ENCODE results near the gene TRMT11.
A peak's percentile ranks its signal among the peaks of the same experiment; 100 is the strongest.

Gene TRMT11

GRCh38 chr6:125986301-125987025 lies at the start of gene TRMT11:
TSS of gene TRMT11 (plus strand) at chr6:125986540. CDS start at chr6:125986551, 11 bp downstream.
- DNase-seq (peak; percentile 84), ATAC-seq (replicated peaks) (peak; percentile 99)
- H3K36me3 Mint-ChIP-seq: no peaks in the 10 kb centered on the region
- no peak within 1 kb of the TSS for H3K27ac Mint-ChIP-seq
- no peaks in the 10 kb centered on the region for H3K9me3 Mint-ChIP-seq
- no peak within 1 kb of the TSS for H3K4me3 Mint-ChIP-seq
- H3K4me1 Mint-ChIP-seq: no peaks in the 10 kb centered on the region
- H3K27me3 Mint-ChIP-seq: no peaks in the 10 kb centered on the region

GRCh38 chr6:125939026-125939425 lies 47.3 kb upstream of the TRMT11 start:
- Mint-ChIP-seq H3K27me3 (peaks cover 0 to 11% of the 10 kb centered on the region in 2 donors), H3K4me1 (no peaks in the 10 kb centered on the region), H3K27ac (no peak overlapping the region), H3K4me3 (no peak overlapping the region), H3K36me3 (no peaks in the 10 kb centered on the region), H3K9me3 (no peaks in the 10 kb centered on the region)
- ATAC-seq (replicated peaks): no peak
- no peak for DNase-seq

GRCh38 chr6:125939791-125940190 lies 46.5 kb upstream of the TRMT11 start:
- Mint-ChIP-seq H3K27me3 (peaks cover 0 to 11% of the 10 kb centered on the region in 2 donors), H3K9me3 (no peaks in the 10 kb centered on the region), H3K27ac (no peak overlapping the region), H3K4me3 (no peak overlapping the region), H3K36me3 (no peaks in the 10 kb centered on the region), H3K4me1 (no peaks in the 10 kb centered on the region)
- no peak for ATAC-seq (replicated peaks)
- DNase-seq: no peak

GRCh38 chr6:125940247-125941041 lies 45.9 kb upstream of the TRMT11 start:
- peaks cover 0 to 11% of the 10 kb centered on the region in 2 donors for H3K27me3 Mint-ChIP-seq
- no peak overlapping the region for H3K4me3 Mint-ChIP-seq
- DNase-seq (no peak), ATAC-seq (replicated peaks) (no peak)
- no peaks in the 10 kb centered on the region for H3K36me3 Mint-ChIP-seq
- H3K9me3 Mint-ChIP-seq: no peaks in the 10 kb centered on the region
- no peak overlapping the region for H3K27ac Mint-ChIP-seq
- H3K4me1 Mint-ChIP-seq: no peaks in the 10 kb centered on the region

GRCh38 chr6:125942672-125943527 lies 43.4 kb upstream of the TRMT11 start:
- no peak overlapping the region for H3K4me3 Mint-ChIP-seq

GRCh38 chr6:125943528-125944433 lies 42.6 kb upstream of the TRMT11 start:
- Mint-ChIP-seq H3K4me1 (no peaks in the 10 kb centered on the region), H3K9me3 (no peaks in the 10 kb centered on the region), H3K36me3 (no peaks in the 10 kb centered on the region), H3K27ac (no peak overlapping the region), H3K4me3 (no peak overlapping the region), H3K27me3 (peaks cover 0 to 11% of the 10 kb centered on the region in 2 donors)
- DNase-seq: no peak
- ATAC-seq (replicated peaks): no peak

More at GRCh38 chr6:125942672-125943527, 43.4 kb upstream of the TRMT11 start:
- Mint-ChIP-seq H3K4me1 (no peaks in the 10 kb centered on the region), H3K9me3 (no peaks in the 10 kb centered on the region), H3K36me3 (no peaks in the 10 kb centered on the region), H3K27ac (no peak overlapping the region), H3K27me3 (peaks cover 0 to 11% of the 10 kb centered on the region in 2 donors)
- ATAC-seq (replicated peaks) (no peak), DNase-seq (no peak)

- Mint-ChIP-seq H3K36me3 (no peaks in the 10 kb centered on the region), H3K4me3 (no peak overlapping the region), H3K27me3 (peaks cover 0 to 11% of the 10 kb centered on the region in 2 donors), H3K9me3 (no peaks in the 10 kb centered on the region), H3K4me1 (no peaks in the 10 kb centered on the region), H3K27ac (no peak overlapping the region)
- DNase-seq (no peak), ATAC-seq (replicated peaks) (no peak)
Measured at GRCh38 chr6:125944434-125944816, 41.9 kb upstream of the TRMT11 start.

GRCh38 chr6:125944896-125945295 lies 41.4 kb upstream of the TRMT11 start:
- DNase-seq: no peak
- Mint-ChIP-seq H3K4me1 (no peaks in the 10 kb centered on the region), H3K27me3 (peaks cover 0 to 11% of the 10 kb centered on the region in 2 donors), H3K9me3 (no peaks in the 10 kb centered on the region), H3K36me3 (no peaks in the 10 kb centered on the region), H3K4me3 (no peak overlapping the region), H3K27ac (no peak overlapping the region)
- no peak for ATAC-seq (replicated peaks)

- no peaks in the 10 kb centered on the region for H3K36me3 Mint-ChIP-seq
Measured at GRCh38 chr6:125945378-125946141, 40.8 kb upstream of the TRMT11 start.

GRCh38 chr6:125947615-125948014 lies 38.7 kb upstream of the TRMT11 start:
- Mint-ChIP-seq H3K9me3 (no peaks in the 10 kb centered on the region), H3K27ac (no peak overlapping the region), H3K4me1 (no peaks in the 10 kb centered on the region), H3K27me3 (peaks cover 0 to 4% of the 10 kb centered on the region in 2 donors), H3K36me3 (no peaks in the 10 kb centered on the region), H3K4me3 (no peak overlapping the region)
- DNase-seq: no peak
- ATAC-seq (replicated peaks): no peak

More at GRCh38 chr6:125945378-125946141, 40.8 kb upstream of the TRMT11 start:
- H3K4me3 Mint-ChIP-seq: no peak overlapping the region
- H3K27me3 Mint-ChIP-seq: peaks cover 0 to 11% of the 10 kb centered on the region in 2 donors
- no peak overlapping the region for H3K27ac Mint-ChIP-seq
- ATAC-seq (replicated peaks) (no peak), DNase-seq (no peak)
- no peaks in the 10 kb centered on the region for H3K9me3 Mint-ChIP-seq
- H3K4me1 Mint-ChIP-seq: no peaks in the 10 kb centered on the region

GRCh38 chr6:125948455-125948854 lies 37.9 kb upstream of the TRMT11 start:
- Mint-ChIP-seq H3K27me3 (no peaks in the 10 kb centered on the region), H3K9me3 (no peaks in the 10 kb centered on the region), H3K4me1 (no peaks in the 10 kb centered on the region), H3K4me3 (no peak overlapping the region), H3K27ac (no peak overlapping the region), H3K36me3 (no peaks in the 10 kb centered on the region)
- ATAC-seq (replicated peaks) (no peak), DNase-seq (no peak)

- no peak overlapping the region for H3K27ac Mint-ChIP-seq
- ATAC-seq (replicated peaks) (no peak), DNase-seq (no peak)
- H3K4me3 Mint-ChIP-seq: no peak overlapping the region
- H3K9me3 Mint-ChIP-seq: no peaks in the 10 kb centered on the region
- no peaks in the 10 kb centered on the region for H3K27me3 Mint-ChIP-seq
- H3K36me3 Mint-ChIP-seq: no peaks in the 10 kb centered on the region
- H3K4me1 Mint-ChIP-seq: no peaks in the 10 kb centered on the region
Measured at GRCh38 chr6:125949069-125949468, 37.3 kb upstream of the TRMT11 start.

GRCh38 chr6:125950293-125950692 lies 36.0 kb upstream of the TRMT11 start:
- Mint-ChIP-seq H3K27ac (no peak overlapping the region), H3K27me3 (no peaks in the 10 kb centered on the region)
- ATAC-seq (replicated peaks): no peak

More at GRCh38 chr6:125950293-125950692, 36.0 kb upstream of the TRMT11 start:
- Mint-ChIP-seq H3K36me3 (no peaks in the 10 kb centered on the region), H3K9me3 (no peaks in the 10 kb centered on the region), H3K4me3 (no peak overlapping the region), H3K4me1 (no peaks in the 10 kb centered on the region)
- DNase-seq: no peak

Data from stimulated activated naive B cell treated with anti-CD40 and anti-IgM and Interleukin-4, amounts not matched to agents 10 μg/mL and 1 μg/mL and 100 μg/mL, for 72 hours (primary cell).